Adrenal gland (tissue), 12 donors: ENCODE results near the gene NMRK2. TPM values are rescaled to one million over a fixed set of nuclear protein-coding genes. Genes with fewer than 3 reads are reported as not detected.

Source experiments
- DNase-seq, 7 donors: peaks; one replicate each; pipeline ENCODE4 v3.0.0-alpha.2; 2019 to 2020
- H3K27ac ChIP-seq, 5 donors: fragments of 200-600 bp; sonication (generic) in 4 of 5; 1 replicate in 3 of 5; 2 replicates in 2 of 5; pipeline versions ENCODE4 v1.5.1 to v1.8.0; 2016 to 2020; ENCODE audit warnings: mild to moderate bottlenecking in 1 of 5
- H3K27me3 ChIP-seq: fragments of 200-600 bp; 2 replicates; pipeline ENCODE4 v1.8.0; 2021
- H3K36me3 ChIP-seq, 2 donors: fragments of 200-600 bp; replicated peaks in 1 of 2; 1 replicate in 1 of 2; 2 replicates in 1 of 2; pipeline versions ENCODE4 v1.5.1 to v1.8.0; 2018 to 2022
- H3K4me1 ChIP-seq, 2 donors: fragments of 200-600 bp; replicated peaks in 1 of 2; 1 replicate in 1 of 2; 2 replicates in 1 of 2; pipeline versions ENCODE4 v1.5.1 to v1.8.0; 2018 to 2021
- H3K4me3 ChIP-seq, 4 donors: fragments of 200-600 bp; sonication (generic) in 3 of 4; one replicate each; pipeline ENCODE4 v1.5.1; 2016 to 2018
- H3K9me3 ChIP-seq, 3 donors: fragments of 200-600 bp; sonication (generic) in 1 of 3; replicated peaks in 1 of 3; 1 replicate in 2 of 3; 2 replicates in 1 of 3; pipeline versions ENCODE4 v1.5.1 to v1.8.0; 2016 to 2021
- POLR2A ChIP-seq, 2 donors: fragments of 450-650 bp; IDR thresholded peaks; one replicate each; pipeline ENCODE4 v1.6.1; 2017; ENCODE audit warnings: antibody characterized with exemption in 2 of 2, mild to moderate bottlenecking in 2 of 2, moderate library complexity in 1 of 2
- WGBS, 4 donors: extraction: QIAGEN DNeasy Blood & Tissue Kit in 2 of 4; methylation state at CpG; one replicate each; pipeline versions ENCODE4 v1.1.5 to v1.1.7; 2013 to 2017; 5-methylcytosine and 5-hydroxymethylcytosine counted together
- intact Hi-C, 2 donors: fragments of 100-400 bp; cut with DNase I; formaldehyde crosslinking; loops; one replicate each; pipeline versions ENCODE4 v1.14.1 to v1.15.0; 2022 to 2023
- polyA plus RNA-seq, 3 donors: library from polyadenylated mRNA; stranded (reverse); fragments of 200-250 nt in 2 of 3; fragments of 350-450 nt in 1 of 3; fragmentation: Illumina TruSeq in 1 of 3; extraction: RNeasy Lipid Tissue Mini Kit (QIAGEN cat#74804) in 1 of 3; gene quantifications; one replicate each; pipeline ENCODE4 v1.2.3, GENCODE V29; 2013 to 2014
- total RNA-seq, 9 donors: library from RNA; depleted of rRNA in 4 of 9; stranded (reverse); fragments of >200 nt in 4 of 9; fragments of 120-200 nt in 1 of 9; fragmentation: NEBNext Ultra II Directional in 1 of 9; extraction: Animal tissue kit (Norgen Biotek cat#: 25700) in 1 of 9; gene quantifications; one replicate each; pipeline versions ENCODE4 v1.1.0 to v1.2.4, GENCODE V29; 2013 to 2023
- TF ChIP-seq, protein P1 (sequence below), 6 experiments: fragments of 450-650 bp in 4 of 6; fragments of 200-600 bp in 2 of 6; sonication (generic) in 1 of 6; IDR thresholded peaks; 1 replicate in 5 of 6; 2 replicates in 1 of 6; pipeline versions ENCODE4 v1.5.1 to v1.8.0; 2016 to 2021; ENCODE audit warnings: antibody characterized with exemption in 6 of 6, mild to moderate bottlenecking in 2 of 6, moderate library complexity in 1 of 6
- donor health status: healthy with polysubstance abuse.
- donor health status: Bipolar disorder and iron deficiency.
- donor health status: DM: yes; HTN: yes; CAD: no.
- donor health status: DM: no; HTN: no; CAD: no.
- donor health status: DM: no; HTN: no; CAD: no.
- donor health status: DM: yes; HTN: yes; CAD: no.

NMRK2 gene
- total and polyA plus RNA-seq, 12 donors = 0.36 to 14.7 (median 1.9) TPM; not detected in 4

DNA sequence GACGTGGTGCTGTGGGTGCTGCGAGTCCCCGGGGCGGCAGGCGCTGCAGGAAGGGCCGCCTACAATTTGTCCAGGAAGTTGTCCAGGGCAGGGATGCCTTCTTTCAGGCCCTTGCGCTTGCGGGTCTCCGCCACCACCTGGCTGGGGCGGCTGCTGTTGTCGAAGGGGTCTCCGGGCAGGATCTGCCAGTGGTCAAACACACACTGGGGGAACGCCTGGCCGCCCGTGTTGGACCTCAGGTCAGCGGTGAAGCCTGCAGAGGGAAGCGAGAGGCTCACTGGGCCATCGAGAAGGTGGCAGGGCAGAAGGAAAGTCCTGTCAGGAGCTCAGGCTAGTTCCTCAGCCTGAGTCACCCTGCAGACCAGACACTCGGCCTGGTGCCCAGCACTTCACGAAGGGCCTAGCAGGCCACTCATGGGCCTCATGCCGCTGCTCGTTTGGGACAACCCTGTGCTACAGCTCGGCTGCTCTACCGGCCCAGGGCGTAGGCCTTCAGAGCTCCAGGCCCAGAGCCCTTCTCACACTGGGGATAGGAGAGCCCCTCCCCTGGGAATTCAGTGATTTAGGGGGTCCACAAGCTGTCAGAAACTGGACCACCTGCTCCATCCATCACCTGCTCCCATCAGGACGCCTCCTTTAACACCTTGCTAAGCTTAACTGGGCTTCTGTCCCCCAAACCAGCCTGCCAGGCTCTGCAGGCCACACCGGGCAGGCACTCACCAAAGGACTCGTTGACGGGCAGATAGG, 43.8 kb downstream of the NMRK2 start:
- peak in 6 of 7 donors; percentile 74 to 95 (median 85) for DNase-seq
- H3K27me3 ChIP-seq = no peaks in the 10 kb centered on the region
- no peaks in the 10 kb centered on the region for H3K4me1 ChIP-seq
- no peak overlapping the region for H3K4me3 ChIP-seq
- H3K27ac ChIP-seq = peak overlapping the region in 3 of 5 donors; percentile 43 to 56 (median 47)
- intact Hi-C loops = no loop called here
- H3K9me3 ChIP-seq = no peaks in the 10 kb centered on the region
- H3K36me3 ChIP-seq = peaks cover 0 to 68% of the 10 kb centered on the region in 2 donors
- TF ChIP-seq, protein P1, sequence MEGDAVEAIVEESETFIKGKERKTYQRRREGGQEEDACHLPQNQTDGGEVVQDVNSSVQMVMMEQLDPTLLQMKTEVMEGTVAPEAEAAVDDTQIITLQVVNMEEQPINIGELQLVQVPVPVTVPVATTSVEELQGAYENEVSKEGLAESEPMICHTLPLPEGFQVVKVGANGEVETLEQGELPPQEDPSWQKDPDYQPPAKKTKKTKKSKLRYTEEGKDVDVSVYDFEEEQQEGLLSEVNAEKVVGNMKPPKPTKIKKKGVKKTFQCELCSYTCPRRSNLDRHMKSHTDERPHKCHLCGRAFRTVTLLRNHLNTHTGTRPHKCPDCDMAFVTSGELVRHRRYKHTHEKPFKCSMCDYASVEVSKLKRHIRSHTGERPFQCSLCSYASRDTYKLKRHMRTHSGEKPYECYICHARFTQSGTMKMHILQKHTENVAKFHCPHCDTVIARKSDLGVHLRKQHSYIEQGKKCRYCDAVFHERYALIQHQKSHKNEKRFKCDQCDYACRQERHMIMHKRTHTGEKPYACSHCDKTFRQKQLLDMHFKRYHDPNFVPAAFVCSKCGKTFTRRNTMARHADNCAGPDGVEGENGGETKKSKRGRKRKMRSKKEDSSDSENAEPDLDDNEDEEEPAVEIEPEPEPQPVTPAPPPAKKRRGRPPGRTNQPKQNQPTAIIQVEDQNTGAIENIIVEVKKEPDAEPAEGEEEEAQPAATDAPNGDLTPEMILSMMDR (IDR thresholded peaks at IDR 0.05) = no peak
- TF ChIP-seq POLR2A (IDR thresholded peaks at IDR 0.05) = no peak
- 79 to 90% (median 83%) methylated on average over 12 to 29 of the region's 29 CpGs for WGBS, 4 donors

DNA sequence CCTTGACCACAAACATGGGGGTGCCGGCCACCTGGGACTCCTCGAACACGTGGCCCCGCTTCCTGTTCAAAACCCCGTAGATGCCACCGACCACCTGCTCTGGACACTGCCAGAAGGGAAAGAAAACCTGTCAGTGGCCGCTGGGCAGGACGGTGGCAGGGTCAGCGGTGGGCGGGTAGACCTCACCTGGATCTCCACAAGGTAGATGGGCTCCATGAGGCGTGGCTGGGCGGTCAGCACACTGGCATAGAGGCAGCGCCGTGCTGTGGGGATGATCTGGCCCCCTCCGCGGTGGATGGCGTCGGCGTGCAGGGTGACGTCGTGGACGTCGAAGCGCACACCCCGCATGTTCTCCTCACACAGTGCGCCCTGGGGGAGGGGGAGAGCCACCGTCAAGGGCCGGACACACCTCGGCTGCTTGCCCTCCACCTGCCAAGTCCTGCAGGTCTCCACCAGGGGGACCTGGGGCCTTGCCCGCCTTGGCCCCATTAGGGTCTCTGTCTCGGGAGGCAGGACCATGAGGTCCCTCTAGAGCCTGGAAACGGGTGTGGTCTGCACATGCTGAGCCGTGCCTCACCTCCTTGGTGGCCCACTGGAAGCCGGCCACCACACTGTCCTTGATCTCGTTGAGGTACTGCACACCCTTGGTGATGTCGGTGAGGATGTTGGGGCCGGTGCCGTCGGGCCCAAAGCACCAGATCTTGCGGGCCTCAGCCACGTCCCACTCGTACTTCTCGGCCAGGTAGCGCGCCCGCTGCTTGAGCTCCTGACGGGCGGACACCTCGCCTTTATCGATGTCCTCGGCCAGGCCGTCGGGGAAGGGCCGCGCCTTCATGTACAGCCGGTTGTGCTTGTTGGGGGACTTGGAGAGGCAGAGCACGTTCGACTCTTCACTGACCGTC, 44.6 kb downstream of the NMRK2 start:
- peak in 2 of 7 donors; percentile 35 to 68 for DNase-seq
- 79 to 82% (median 81%) methylated on average over 49 to 59 of the region's 59 CpGs for WGBS, 4 donors
- Histone ChIP-seq H3K9me3 (no peaks in the 10 kb centered on the region), H3K4me1 (peaks cover 0 to 3% of the 10 kb centered on the region in 2 donors), H3K27ac (peak overlapping the region in 3 of 5 donors; percentile 43 to 56 (median 47)), H3K36me3 (peaks cover 0 to 76% of the 10 kb centered on the region in 2 donors), H3K27me3 (no peaks in the 10 kb centered on the region), H3K4me3 (no peak overlapping the region)
- TF ChIP-seq, protein P1 (IDR thresholded peaks at IDR 0.05) = peak in 1 of 6 experiments; percentile 17
- TF ChIP-seq POLR2A (IDR thresholded peaks at IDR 0.05) = no peak
- intact Hi-C loops = no loop called here

DNA sequence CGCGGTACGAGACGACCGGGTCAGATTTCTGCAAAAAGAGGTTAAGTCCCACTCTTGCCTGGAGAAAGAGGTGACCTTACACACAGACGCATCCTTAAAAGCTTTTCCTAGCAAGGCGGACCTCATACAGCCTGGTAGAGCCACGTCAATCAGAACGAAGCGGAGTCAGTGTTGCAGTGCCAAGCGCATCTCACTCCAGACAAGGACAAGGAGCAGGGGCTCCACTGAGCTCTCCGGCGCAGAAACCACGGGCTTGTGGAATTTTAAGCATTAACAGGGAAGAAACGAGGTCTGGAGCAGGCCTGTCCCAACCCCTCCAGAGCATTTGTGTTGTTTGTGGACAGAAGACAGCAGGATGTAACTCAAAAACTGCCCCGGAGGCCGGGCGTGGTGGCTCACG, 45.3 kb downstream of the NMRK2 start:
- no peaks in the 10 kb centered on the region for H3K27me3 ChIP-seq
- peaks cover 0 to 9% of the 10 kb centered on the region in 2 donors for H3K4me1 ChIP-seq
- DNase-seq = peak in 1 of 7 donors; percentile 54
- no peak overlapping the region for H3K4me3 ChIP-seq
- H3K9me3 ChIP-seq = no peaks in the 10 kb centered on the region
- no peak for TF ChIP-seq POLR2A (IDR thresholded peaks at IDR 0.05)
- TF ChIP-seq, protein P1 (IDR thresholded peaks at IDR 0.05) = no peak
- H3K36me3 ChIP-seq = peaks cover 0 to 83% of the 10 kb centered on the region in 2 donors
- H3K27ac ChIP-seq = no peak overlapping the region
- intact Hi-C loops = no loop called here
- WGBS, 4 donors = 89 to 91% (median 90%) methylated on average over 19 of the region's 19 CpGs

DNA sequence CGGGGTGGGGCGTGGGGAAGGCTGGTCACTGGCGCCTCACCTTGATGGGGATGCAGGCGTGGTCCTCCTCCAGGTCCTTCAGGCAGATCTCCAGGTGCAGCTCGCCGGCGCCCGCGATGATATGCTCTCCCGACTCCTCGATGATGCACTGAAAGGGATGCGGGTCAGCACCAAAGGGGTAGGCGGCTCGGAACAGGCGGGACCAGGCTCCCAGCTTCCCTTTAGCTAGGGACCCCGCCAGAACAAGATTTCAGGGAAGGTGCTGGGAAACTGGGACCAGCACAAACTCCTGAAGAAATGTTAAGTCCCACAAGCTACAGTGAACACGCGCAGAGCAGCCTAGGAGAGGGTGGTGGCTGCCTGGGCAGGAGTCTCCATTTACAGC, 46.4 kb downstream of the NMRK2 start:
- 89 to 94% (median 92%) methylated on average over 13 to 18 of the region's 18 CpGs for WGBS, 4 donors
- H3K36me3 ChIP-seq = peaks cover 0 to 92% of the 10 kb centered on the region in 2 donors
- H3K4me1 ChIP-seq = peaks cover 9 to 21% of the 10 kb centered on the region in 2 donors

More for the DNA sequence above, 46.4 kb downstream of the NMRK2 start:
- no peaks in the 10 kb centered on the region for H3K27me3 ChIP-seq
- H3K4me3 ChIP-seq = no peak overlapping the region
- TF ChIP-seq POLR2A (IDR thresholded peaks at IDR 0.05) = no peak
- TF ChIP-seq, protein P1 (IDR thresholded peaks at IDR 0.05) = no peak
- DNase-seq = no peak
- H3K27ac ChIP-seq = no peak overlapping the region
- intact Hi-C loops = no loop called here
- H3K9me3 ChIP-seq = no peaks in the 10 kb centered on the region
